MM.1S (cell line): Measurements from ENCODE around the gene PDE1C.

ENCODE experiments used
- DNase-seq: peaks from one replicate; pipeline ENCODE4 v3.0.0-alpha.2; 2015
- H2AFZ ChIP-seq: fragments of 300-600 bp; sonication (generic); 2 replicates; pipeline ENCODE4 v1.6.0; 2016; ENCODE audit warnings: antibody characterized with exemption, low read length
- H3F3A ChIP-seq: fragments of 300-600 bp; sonication (generic); 2 replicates; pipeline ENCODE4 v1.6.1; 2016; ENCODE audit warnings: mild to moderate bottlenecking, antibody characterized with exemption, low read length, moderate library complexity, mixed read lengths; ENCODE audit not compliant: insufficient read depth
- H3K27ac ChIP-seq: fragments of 300-600 bp; sonication (generic); 2 replicates; pipeline ENCODE4 v1.5.1; 2016; ENCODE audit warnings: mild to moderate bottlenecking, low read length
- H3K27me3 ChIP-seq: fragments of 300-600 bp; sonication (generic); replicated peaks from 2 replicates; pipeline ENCODE4 v1.6.0; 2016; ENCODE audit warnings: low read length; ENCODE audit not compliant: insufficient read depth
- H3K36me3 ChIP-seq: fragments of 300-600 bp; sonication (generic); replicated peaks from 2 replicates; pipeline ENCODE4 v1.6.1; 2016; ENCODE audit warnings: mild to moderate bottlenecking, low read length, mixed read lengths; ENCODE audit not compliant: insufficient read depth
- H3K4me1 ChIP-seq: fragments of 300-600 bp; sonication (generic); 2 replicates; pipeline ENCODE4 v1.6.1; 2016; ENCODE audit warnings: low read length, mixed read lengths
- H3K4me2 ChIP-seq: fragments of 300-600 bp; sonication (generic); 2 replicates; pipeline ENCODE4 v1.6.0; 2016; ENCODE audit warnings: low read depth, low read length
- H3K4me3 ChIP-seq: fragments of 300-600 bp; sonication (generic); 2 replicates; pipeline ENCODE4 v1.5.1; 2016; ENCODE audit warnings: low read length, mixed read lengths
- H3K79me2 ChIP-seq: fragments of 300-600 bp; sonication (generic); 2 replicates; pipeline ENCODE4 v1.6.1; 2016; ENCODE audit warnings: mixed run types, low read length, mixed read lengths
- H3K9ac ChIP-seq: fragments of 300-600 bp; sonication (generic); 2 replicates; pipeline ENCODE4 v1.6.1; 2016; ENCODE audit warnings: low read length, mixed read lengths
- H3K9me2 ChIP-seq: fragments of 300-600 bp; sonication (generic); replicated peaks from 2 replicates; pipeline ENCODE4 v1.6.1; 2016; ENCODE audit warnings: mild to moderate bottlenecking, low read length, mixed read lengths; ENCODE audit not compliant: insufficient read depth
- H3K9me3 ChIP-seq: fragments of 300-600 bp; sonication (generic); replicated peaks from 2 replicates; pipeline ENCODE4 v1.6.1; 2016; ENCODE audit warnings: mild to moderate bottlenecking, low read length, mixed read lengths; ENCODE audit not compliant: insufficient read depth
- H4K20me1 ChIP-seq: fragments of 300-600 bp; sonication (generic); 2 replicates; pipeline ENCODE4 v1.6.1; 2016; ENCODE audit warnings: mild to moderate bottlenecking, low read length, moderate library complexity, mixed read lengths; ENCODE audit not compliant: insufficient read depth
- EZH2 ChIP-seq: fragments of 300-600 bp; sonication (generic); optimal IDR thresholded peaks from 2 replicates; pipeline ENCODE3; 2017; ENCODE audit warnings: low read depth, mild to moderate bottlenecking, antibody characterized with exemption, low read length, mixed read lengths
- EZH2phosphoT487 ChIP-seq: fragments of 300-600 bp; sonication (generic); IDR thresholded peaks from 2 replicates; pipeline ENCODE4 v1.6.1; 2018; ENCODE audit warnings: antibody characterized with exemption, low read length
- TF ChIP-seq, protein P1 (sequence below): fragments of 300-600 bp; sonication (generic); IDR thresholded peaks from 2 replicates; pipeline ENCODE4 v1.5.1; 2016; ENCODE audit warnings: antibody characterized with exemption, low read length, mixed read lengths

The PDE1C gene

DNA sequence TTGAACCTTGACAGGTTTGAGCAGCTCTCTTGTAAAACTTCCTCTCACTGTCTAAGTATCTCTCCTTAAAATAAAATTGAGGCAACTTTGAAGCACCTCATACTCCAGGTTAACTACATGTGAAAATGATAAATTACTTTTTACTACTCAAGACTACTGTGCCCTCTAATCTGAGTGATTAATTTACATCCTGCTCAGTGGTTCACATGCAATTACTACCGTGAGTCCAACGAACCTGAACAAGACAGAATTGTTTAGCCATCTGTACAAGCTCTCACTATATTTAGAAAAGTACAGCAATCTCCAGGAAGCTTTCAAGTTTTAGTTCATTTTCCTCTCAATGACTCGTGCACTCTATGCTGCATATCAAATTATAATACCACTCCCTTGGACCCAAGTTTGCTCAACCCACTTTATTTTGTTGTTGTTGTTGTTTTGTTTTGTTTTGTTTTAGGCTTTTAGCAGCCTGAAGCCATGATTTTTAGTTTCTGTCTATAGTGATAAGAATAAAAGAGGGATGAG is 21.2 kb downstream of the PDE1C start:
- Histone ChIP-seq H3K4me3 (no peak overlapping the region), H3K79me2 (no peaks in the 10 kb centered on the region), H3K9me2 (no peaks in the 10 kb centered on the region), H3K36me3 (no peaks in the 10 kb centered on the region), H3K4me1 (no peaks in the 10 kb centered on the region), H3K27me3 (no peaks in the 10 kb centered on the region), H3K27ac (no peak overlapping the region), H3F3A (no peaks in the 10 kb centered on the region), H4K20me1 (no peaks in the 10 kb centered on the region), H3K9me3 (no peaks in the 10 kb centered on the region), H2AFZ (no peak overlapping the region), H3K9ac (no peak overlapping the region), H3K4me2 (no peak overlapping the region)
- TF ChIP-seq EZH2phosphoT487 (no peak), EZH2 (no peak)
- TF ChIP-seq, protein P1, sequence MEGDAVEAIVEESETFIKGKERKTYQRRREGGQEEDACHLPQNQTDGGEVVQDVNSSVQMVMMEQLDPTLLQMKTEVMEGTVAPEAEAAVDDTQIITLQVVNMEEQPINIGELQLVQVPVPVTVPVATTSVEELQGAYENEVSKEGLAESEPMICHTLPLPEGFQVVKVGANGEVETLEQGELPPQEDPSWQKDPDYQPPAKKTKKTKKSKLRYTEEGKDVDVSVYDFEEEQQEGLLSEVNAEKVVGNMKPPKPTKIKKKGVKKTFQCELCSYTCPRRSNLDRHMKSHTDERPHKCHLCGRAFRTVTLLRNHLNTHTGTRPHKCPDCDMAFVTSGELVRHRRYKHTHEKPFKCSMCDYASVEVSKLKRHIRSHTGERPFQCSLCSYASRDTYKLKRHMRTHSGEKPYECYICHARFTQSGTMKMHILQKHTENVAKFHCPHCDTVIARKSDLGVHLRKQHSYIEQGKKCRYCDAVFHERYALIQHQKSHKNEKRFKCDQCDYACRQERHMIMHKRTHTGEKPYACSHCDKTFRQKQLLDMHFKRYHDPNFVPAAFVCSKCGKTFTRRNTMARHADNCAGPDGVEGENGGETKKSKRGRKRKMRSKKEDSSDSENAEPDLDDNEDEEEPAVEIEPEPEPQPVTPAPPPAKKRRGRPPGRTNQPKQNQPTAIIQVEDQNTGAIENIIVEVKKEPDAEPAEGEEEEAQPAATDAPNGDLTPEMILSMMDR = no peak
- no peak for DNase-seq

DNA sequence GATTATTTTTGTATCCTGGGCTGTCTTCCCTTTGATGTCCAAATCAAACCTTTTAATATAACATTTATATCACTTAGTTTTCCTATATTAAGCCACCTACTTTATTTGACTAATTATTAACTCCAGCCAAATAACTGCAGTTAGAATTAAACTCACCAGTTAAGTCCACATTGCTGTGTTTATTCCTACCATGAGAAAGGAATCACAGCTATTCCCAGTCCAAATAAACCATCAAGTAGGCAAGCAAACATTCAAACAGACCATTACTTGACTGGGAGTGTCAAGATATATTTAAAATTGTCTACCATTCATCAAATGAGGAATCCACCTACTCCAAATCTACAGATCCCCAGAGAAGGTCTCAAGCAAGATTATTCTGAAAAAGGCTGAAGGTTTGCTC is 22.4 kb downstream of the PDE1C start:
- no peak overlapping the region for H3K4me3 ChIP-seq
- TF ChIP-seq EZH2phosphoT487 (no peak), EZH2 (no peak)
- TF ChIP-seq, protein P1 = no peak
- H3K36me3 ChIP-seq = no peaks in the 10 kb centered on the region
- H3K4me2 ChIP-seq = no peak overlapping the region
- H3K9me2 ChIP-seq = no peaks in the 10 kb centered on the region
- H3F3A ChIP-seq = no peaks in the 10 kb centered on the region
- H3K9ac ChIP-seq = no peak overlapping the region
- no peak for DNase-seq
- H3K27ac ChIP-seq = no peak overlapping the region
- no peaks in the 10 kb centered on the region for H3K9me3 ChIP-seq
- no peak overlapping the region for H2AFZ ChIP-seq
- H4K20me1 ChIP-seq = no peaks in the 10 kb centered on the region
- no peaks in the 10 kb centered on the region for H3K79me2 ChIP-seq
- H3K4me1 ChIP-seq = no peaks in the 10 kb centered on the region
- no peaks in the 10 kb centered on the region for H3K27me3 ChIP-seq

DNA sequence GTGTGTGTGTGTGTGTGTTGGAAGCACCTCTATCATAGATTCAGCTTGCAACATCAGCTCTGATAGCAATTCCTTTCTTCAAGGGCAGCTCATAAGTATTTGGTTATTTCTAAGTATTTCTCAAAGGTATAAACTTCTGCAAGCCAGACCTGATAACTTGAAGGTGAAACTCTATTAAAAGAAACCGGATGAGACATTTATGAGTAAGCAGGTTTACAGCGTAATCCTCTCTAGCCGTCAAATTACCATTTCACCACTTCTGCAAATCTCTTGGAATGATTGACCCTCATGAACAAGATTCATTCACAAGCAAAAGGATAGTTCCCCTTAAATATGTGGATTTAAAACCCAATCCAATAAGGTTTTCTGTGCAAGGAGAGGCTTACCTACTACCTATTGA is 23.1 kb downstream of the PDE1C start:
- Histone ChIP-seq H3K79me2 (no peaks in the 10 kb centered on the region), H3K27me3 (no peaks in the 10 kb centered on the region), H3K4me2 (no peak overlapping the region), H3K27ac (no peak overlapping the region), H3K9ac (no peak overlapping the region), H3K36me3 (no peaks in the 10 kb centered on the region), H3K9me2 (no peaks in the 10 kb centered on the region), H4K20me1 (no peaks in the 10 kb centered on the region), H3K4me3 (no peak overlapping the region), H2AFZ (no peak overlapping the region), H3K9me3 (no peaks in the 10 kb centered on the region), H3F3A (no peaks in the 10 kb centered on the region), H3K4me1 (no peaks in the 10 kb centered on the region)
- DNase-seq = no peak
- no peak for TF ChIP-seq EZH2
- TF ChIP-seq, protein P1 = no peak
- no peak for TF ChIP-seq EZH2phosphoT487
